SK-N-SH treated with all-trans-retinoic acid at 6 μM for 48 hours (cell line): Measurements from ENCODE around the gene FYN.

Experiments used
- BACH2 ChIP-seq: fragments of 250-450 bp; sonication (Bioruptor Pico); IDR thresholded peaks from 2 replicates; pipeline ENCODE4 v1.9.0; 2021; ENCODE audit warnings: mild to moderate bottlenecking, borderline replicate concordance
- CSDC2 ChIP-seq: fragments of 250-450 bp; sonication (Bioruptor Pico); IDR thresholded peaks from 2 replicates; pipeline ENCODE4 v1.5.0; 2020; ENCODE audit warnings: mild to moderate bottlenecking, moderate library complexity
- OSR1 ChIP-seq: fragments of 250-450 bp; sonication (Bioruptor Pico); IDR thresholded peaks from 2 replicates; pipeline ENCODE4 v1.8.0; 2022; ENCODE audit warnings: moderate library complexity, mild to moderate bottlenecking, inconsistent platforms
- PPARA ChIP-seq: fragments of 250-450 bp; sonication (Bioruptor Pico); IDR thresholded peaks from 2 replicates; pipeline ENCODE4 v1.5.0; 2020; ENCODE audit warnings: mild to moderate bottlenecking, borderline replicate concordance
- TCF4 ChIP-seq: fragments of 250-450 bp; sonication (Bioruptor Pico); IDR thresholded peaks from 2 replicates; pipeline ENCODE4 v1.8.0; 2021; ENCODE audit warnings: mild to moderate bottlenecking, moderate library complexity, borderline replicate concordance
- TOX ChIP-seq: fragments of 250-450 bp; sonication (Bioruptor Pico); IDR thresholded peaks from 2 replicates; pipeline ENCODE4 v1.8.0; 2021; ENCODE audit warnings: mild to moderate bottlenecking, moderate library complexity, borderline replicate concordance
- ZC3H10 ChIP-seq: fragments of 250-450 bp; sonication (Bioruptor Pico); IDR thresholded peaks from 2 replicates; pipeline ENCODE4 v1.5.1; 2021; ENCODE audit warnings: mild to moderate bottlenecking, moderate library complexity
- TF ChIP-seq, protein P1 (sequence below): fragments of 250-450 bp; sonication (Bioruptor Pico); IDR thresholded peaks from 2 replicates; pipeline ENCODE4 v1.8.0; 2021; ENCODE audit warnings: low read depth, mild to moderate bottlenecking, moderate library complexity, borderline replicate concordance
- TF ChIP-seq, protein P2 (sequence below): fragments of 250-450 bp; sonication (Bioruptor Pico); IDR thresholded peaks from 2 replicates; pipeline ENCODE4 v1.8.0; 2020; ENCODE audit warnings: mild to moderate bottlenecking, moderate library complexity, borderline replicate concordance
- TF ChIP-seq, protein P3 (sequence below): fragments of 250-450 bp; sonication (Bioruptor Pico); IDR thresholded peaks from 2 replicates; pipeline ENCODE4 v1.5.1; 2020; ENCODE audit warnings: low read depth, mild to moderate bottlenecking, moderate library complexity

DNA sequence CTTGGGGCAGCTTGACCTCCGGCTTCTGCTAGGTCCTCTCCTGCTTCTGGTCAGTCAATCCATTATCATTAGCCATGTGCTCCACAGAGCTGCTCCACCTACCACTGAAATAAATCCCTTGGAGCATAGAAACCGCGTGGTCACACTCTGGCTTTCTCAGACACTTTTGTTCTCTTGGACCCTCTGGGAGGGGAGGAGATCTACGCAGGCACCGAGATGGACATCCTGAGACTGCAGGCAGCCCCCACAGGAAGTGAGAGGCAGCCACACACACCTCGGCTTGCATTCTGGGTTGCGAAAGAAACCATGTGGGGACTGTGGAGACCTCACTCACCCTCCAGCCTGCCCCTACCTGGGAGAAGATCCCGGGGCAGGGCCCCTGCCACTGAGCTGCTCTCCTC is 79.5 kb downstream of the FYN start:
- TF ChIP-seq, protein P1, sequence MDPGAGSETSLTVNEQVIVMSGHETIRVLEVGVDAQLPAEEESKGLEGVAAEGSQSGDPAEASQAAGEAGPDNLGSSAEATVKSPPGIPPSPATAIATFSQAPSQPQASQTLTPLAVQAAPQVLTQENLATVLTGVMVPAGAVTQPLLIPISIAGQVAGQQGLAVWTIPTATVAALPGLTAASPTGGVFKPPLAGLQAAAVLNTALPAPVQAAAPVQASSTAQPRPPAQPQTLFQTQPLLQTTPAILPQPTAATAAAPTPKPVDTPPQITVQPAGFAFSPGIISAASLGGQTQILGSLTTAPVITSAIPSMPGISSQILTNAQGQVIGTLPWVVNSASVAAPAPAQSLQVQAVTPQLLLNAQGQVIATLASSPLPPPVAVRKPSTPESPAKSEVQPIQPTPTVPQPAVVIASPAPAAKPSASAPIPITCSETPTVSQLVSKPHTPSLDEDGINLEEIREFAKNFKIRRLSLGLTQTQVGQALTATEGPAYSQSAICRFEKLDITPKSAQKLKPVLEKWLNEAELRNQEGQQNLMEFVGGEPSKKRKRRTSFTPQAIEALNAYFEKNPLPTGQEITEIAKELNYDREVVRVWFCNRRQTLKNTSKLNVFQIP (CRISPR knock-in tag) = no peak
- TF ChIP-seq, protein P2, sequence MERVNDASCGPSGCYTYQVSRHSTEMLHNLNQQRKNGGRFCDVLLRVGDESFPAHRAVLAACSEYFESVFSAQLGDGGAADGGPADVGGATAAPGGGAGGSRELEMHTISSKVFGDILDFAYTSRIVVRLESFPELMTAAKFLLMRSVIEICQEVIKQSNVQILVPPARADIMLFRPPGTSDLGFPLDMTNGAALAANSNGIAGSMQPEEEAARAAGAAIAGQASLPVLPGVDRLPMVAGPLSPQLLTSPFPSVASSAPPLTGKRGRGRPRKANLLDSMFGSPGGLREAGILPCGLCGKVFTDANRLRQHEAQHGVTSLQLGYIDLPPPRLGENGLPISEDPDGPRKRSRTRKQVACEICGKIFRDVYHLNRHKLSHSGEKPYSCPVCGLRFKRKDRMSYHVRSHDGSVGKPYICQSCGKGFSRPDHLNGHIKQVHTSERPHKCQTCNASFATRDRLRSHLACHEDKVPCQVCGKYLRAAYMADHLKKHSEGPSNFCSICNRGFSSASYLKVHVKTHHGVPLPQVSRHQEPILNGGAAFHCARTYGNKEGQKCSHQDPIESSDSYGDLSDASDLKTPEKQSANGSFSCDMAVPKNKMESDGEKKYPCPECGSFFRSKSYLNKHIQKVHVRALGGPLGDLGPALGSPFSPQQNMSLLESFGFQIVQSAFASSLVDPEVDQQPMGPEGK (CRISPR knock-in tag) = no peak
- TF ChIP-seq, protein P3, sequence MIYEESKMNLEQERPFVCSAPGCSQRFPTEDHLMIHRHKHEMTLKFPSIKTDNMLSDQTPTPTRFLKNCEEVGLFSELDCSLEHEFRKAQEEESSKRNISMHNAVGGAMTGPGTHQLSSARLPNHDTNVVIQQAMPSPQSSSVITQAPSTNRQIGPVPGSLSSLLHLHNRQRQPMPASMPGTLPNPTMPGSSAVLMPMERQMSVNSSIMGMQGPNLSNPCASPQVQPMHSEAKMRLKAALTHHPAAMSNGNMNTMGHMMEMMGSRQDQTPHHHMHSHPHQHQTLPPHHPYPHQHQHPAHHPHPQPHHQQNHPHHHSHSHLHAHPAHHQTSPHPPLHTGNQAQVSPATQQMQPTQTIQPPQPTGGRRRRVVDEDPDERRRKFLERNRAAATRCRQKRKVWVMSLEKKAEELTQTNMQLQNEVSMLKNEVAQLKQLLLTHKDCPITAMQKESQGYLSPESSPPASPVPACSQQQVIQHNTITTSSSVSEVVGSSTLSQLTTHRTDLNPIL = no peak
- TF ChIP-seq BACH2 (CRISPR knock-in tag) = no peak
- TF ChIP-seq OSR1 = no peak
- TF ChIP-seq PPARA (CRISPR knock-in tag) = no peak
- TF ChIP-seq TOX (CRISPR knock-in tag) = no peak
- no peak for TF ChIP-seq TCF4
- no peak for TF ChIP-seq ZC3H10 (CRISPR knock-in tag)
- TF ChIP-seq CSDC2 = no peak
